NCI-H1105 treated with DMSO at 0.1 percent for 48 hours (cell line): ENCODE data around the gene DET1.

Source experiments
- DNase-seq: peaks from one replicate; lab custom pipeline; 2025; lab: John Stamatoyannopoulos, UW

The DET1 gene

GRCh38 chr15:88465633-88466224 lies 80.8 kb downstream of the DET1 start:
- DNase-seq: no peak

DNA sequence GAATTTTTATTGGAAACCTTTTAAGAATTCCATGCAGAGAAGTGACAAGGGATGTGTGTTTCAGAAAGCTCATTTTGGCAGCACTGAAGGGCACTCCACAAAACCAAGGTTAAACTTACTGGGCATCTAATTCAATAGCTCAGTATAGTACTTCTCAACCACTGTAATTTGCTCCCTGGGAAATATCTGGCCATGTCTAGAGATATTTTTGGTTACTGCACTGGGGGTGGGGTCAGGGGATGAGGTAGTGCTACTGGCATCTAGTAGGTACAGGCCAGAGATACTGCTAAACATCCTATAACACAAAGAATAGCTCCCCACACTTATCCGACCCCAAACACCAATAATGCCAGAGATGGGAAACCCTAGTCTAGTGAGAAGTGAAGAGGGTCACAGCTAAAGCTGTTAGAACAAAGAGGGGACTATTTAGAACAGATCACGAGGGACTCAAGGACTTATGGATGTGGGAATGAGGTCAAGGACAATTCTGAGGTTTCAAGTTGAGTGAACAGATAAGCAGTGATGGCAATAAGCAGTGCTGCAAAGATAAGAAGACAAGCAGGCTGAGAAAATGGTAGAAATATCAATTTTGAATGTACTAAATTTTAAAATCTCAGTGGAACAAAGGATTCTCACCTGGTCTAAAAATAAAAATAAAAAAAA lies 82.5 kb downstream of the DET1 start:
- DNase-seq: no peak
